ENCODE measurements around the gene SCCPDH.
"Not testable (repeated sequence)": the region's sequence is repeated elsewhere in the genome, so short reads cannot be mapped to it uniquely, and the experiment has no call there.

Gene SCCPDH

GRCh38 chr1:246805135-246805716, 81.0 kb downstream of the SCCPDH start:
- TF ChIP-seq CTCF (conservative IDR thresholded peaks at IDR 0.05) (no peak), ZFX (IDR thresholded peaks at IDR 0.05) (no peak)
- H3K27ac ChIP-seq, result no peak overlapping the region

- H3K27ac ChIP-seq, result no peak overlapping the region
- TF ChIP-seq ZFX (IDR thresholded peaks at IDR 0.05) (no peak), CTCF (conservative IDR thresholded peaks at IDR 0.05) (no peak)
These were observed 85.3 kb downstream of the SCCPDH start for GRCh38 chr1:246809473-246809872.

GRCh38 chr1:246811985-246812384, 87.8 kb downstream of the SCCPDH start:
- H3K27ac ChIP-seq, result no peak overlapping the region
- TF ChIP-seq CTCF (conservative IDR thresholded peaks at IDR 0.05) (no peak), ZFX (IDR thresholded peaks at IDR 0.05) (no peak)

GRCh38 chr1:246813325-246813724, 89.1 kb downstream of the SCCPDH start:
- H3K27ac ChIP-seq, result not testable (repeated sequence)

GRCh38 chr1:246814890-246815289, 90.7 kb downstream of the SCCPDH start:
- H3K27ac ChIP-seq, result no peak overlapping the region
- TF ChIP-seq ZFX (IDR thresholded peaks at IDR 0.05) (no peak), CTCF (conservative IDR thresholded peaks at IDR 0.05) (no peak)

- TF ChIP-seq CTCF (conservative IDR thresholded peaks at IDR 0.05) (no peak), ZFX (IDR thresholded peaks at IDR 0.05) (no peak)
These were observed 91.6 kb downstream of the SCCPDH start for GRCh38 chr1:246815693-246816270.

More at GRCh38 chr1:246815693-246816270, 91.6 kb downstream of the SCCPDH start:
- no peak overlapping the region for H3K27ac ChIP-seq
